Liver (tissue), 3 donors: ENCODE measurements around the gene TBC1D7.

Experiments used
- FOXA1 ChIP-seq: IDR thresholded peaks from 2 replicates; pipeline ENCODE4 v1.6.1; 2016; ENCODE audit warnings: antibody characterized with exemption
- FOXA2 ChIP-seq: IDR thresholded peaks from 2 replicates; pipeline ENCODE4 v1.6.1; 2016; ENCODE audit warnings: antibody characterized with exemption
- JUND ChIP-seq, 2 donors: IDR thresholded peaks; 2 replicates each; pipeline ENCODE4 v1.6.1; 2016; ENCODE audit warnings: antibody characterized with exemption in 2 of 2
- NR2F2 ChIP-seq: IDR thresholded peaks from 2 replicates; pipeline ENCODE4 v1.6.1; 2016; ENCODE audit warnings: antibody characterized with exemption
- RAD21 ChIP-seq, 2 donors: IDR thresholded peaks; 2 replicates each; pipeline ENCODE4 v1.6.1; 2016; ENCODE audit warnings: antibody characterized with exemption in 2 of 2, mild to moderate bottlenecking in 2 of 2
- SP1 ChIP-seq: IDR thresholded peaks from 2 replicates; pipeline ENCODE4 v1.6.1; 2018; ENCODE audit warnings: antibody characterized with exemption, mild to moderate bottlenecking
- TAF1 ChIP-seq: conservative IDR thresholded peaks from 2 replicates; pipeline ENCODE4 v1.6.1; 2016; ENCODE audit warnings: antibody characterized with exemption, mild to moderate bottlenecking
- TF ChIP-seq, protein P1 (sequence below): IDR thresholded peaks from 2 replicates; pipeline ENCODE4 v1.6.1; 2016; ENCODE audit warnings: antibody characterized with exemption
- TF ChIP-seq, protein P2 (sequence below): fragments of 150-350 bp; IDR thresholded peaks from 2 replicates; pipeline ENCODE4 v1.5.1; 2017; ENCODE audit warnings: improper control_type of control experiment, low read depth, low read length; ENCODE audit not compliant: missing input control
- TF ChIP-seq, protein P3 (sequence below): IDR thresholded peaks from 2 replicates; pipeline ENCODE4 v1.6.1; 2016; ENCODE audit warnings: antibody characterized with exemption, mild to moderate bottlenecking
- TF ChIP-seq, protein P4 (sequence below): IDR thresholded peaks from 2 replicates; pipeline ENCODE4 v1.6.1; 2016; ENCODE audit warnings: antibody characterized with exemption
- donor health status: healthy.
- donor health status: healthy.

DNA sequence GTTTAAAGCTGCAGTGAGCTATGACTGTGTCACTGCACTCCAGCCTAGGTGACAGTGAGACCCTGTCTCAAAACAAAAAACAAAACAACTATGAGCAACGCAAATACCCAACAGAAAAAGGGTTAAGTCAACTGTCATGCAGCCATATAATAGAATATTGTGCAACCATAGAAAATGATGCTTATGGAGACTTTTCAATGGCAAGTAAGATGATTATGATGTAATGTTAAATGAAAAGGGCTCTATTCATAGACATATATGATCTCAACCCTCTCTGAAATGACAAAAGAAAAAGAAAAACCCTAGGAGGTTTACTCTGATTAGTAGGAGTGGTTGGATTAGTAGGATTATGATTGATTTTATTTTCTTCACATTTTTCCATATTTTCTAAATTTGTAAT is 41.3 kb upstream of the TBC1D7 start:
- TF ChIP-seq TAF1, result no peak
- TF ChIP-seq, protein P1, sequence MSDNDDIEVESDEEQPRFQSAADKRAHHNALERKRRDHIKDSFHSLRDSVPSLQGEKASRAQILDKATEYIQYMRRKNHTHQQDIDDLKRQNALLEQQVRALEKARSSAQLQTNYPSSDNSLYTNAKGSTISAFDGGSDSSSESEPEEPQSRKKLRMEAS, result no peak
- TF ChIP-seq, protein P2, sequence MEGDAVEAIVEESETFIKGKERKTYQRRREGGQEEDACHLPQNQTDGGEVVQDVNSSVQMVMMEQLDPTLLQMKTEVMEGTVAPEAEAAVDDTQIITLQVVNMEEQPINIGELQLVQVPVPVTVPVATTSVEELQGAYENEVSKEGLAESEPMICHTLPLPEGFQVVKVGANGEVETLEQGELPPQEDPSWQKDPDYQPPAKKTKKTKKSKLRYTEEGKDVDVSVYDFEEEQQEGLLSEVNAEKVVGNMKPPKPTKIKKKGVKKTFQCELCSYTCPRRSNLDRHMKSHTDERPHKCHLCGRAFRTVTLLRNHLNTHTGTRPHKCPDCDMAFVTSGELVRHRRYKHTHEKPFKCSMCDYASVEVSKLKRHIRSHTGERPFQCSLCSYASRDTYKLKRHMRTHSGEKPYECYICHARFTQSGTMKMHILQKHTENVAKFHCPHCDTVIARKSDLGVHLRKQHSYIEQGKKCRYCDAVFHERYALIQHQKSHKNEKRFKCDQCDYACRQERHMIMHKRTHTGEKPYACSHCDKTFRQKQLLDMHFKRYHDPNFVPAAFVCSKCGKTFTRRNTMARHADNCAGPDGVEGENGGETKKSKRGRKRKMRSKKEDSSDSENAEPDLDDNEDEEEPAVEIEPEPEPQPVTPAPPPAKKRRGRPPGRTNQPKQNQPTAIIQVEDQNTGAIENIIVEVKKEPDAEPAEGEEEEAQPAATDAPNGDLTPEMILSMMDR, result no peak
- no peak for TF ChIP-seq RAD21 (IDR thresholded peaks at IDR 0.05)
- no peak for TF ChIP-seq SP1
- no peak for TF ChIP-seq JUND (IDR thresholded peaks at IDR 0.05)
- TF ChIP-seq FOXA2, result no peak
- TF ChIP-seq, protein P3, sequence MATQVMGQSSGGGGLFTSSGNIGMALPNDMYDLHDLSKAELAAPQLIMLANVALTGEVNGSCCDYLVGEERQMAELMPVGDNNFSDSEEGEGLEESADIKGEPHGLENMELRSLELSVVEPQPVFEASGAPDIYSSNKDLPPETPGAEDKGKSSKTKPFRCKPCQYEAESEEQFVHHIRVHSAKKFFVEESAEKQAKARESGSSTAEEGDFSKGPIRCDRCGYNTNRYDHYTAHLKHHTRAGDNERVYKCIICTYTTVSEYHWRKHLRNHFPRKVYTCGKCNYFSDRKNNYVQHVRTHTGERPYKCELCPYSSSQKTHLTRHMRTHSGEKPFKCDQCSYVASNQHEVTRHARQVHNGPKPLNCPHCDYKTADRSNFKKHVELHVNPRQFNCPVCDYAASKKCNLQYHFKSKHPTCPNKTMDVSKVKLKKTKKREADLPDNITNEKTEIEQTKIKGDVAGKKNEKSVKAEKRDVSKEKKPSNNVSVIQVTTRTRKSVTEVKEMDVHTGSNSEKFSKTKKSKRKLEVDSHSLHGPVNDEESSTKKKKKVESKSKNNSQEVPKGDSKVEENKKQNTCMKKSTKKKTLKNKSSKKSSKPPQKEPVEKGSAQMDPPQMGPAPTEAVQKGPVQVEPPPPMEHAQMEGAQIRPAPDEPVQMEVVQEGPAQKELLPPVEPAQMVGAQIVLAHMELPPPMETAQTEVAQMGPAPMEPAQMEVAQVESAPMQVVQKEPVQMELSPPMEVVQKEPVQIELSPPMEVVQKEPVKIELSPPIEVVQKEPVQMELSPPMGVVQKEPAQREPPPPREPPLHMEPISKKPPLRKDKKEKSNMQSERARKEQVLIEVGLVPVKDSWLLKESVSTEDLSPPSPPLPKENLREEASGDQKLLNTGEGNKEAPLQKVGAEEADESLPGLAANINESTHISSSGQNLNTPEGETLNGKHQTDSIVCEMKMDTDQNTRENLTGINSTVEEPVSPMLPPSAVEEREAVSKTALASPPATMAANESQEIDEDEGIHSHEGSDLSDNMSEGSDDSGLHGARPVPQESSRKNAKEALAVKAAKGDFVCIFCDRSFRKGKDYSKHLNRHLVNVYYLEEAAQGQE, result no peak
- no peak for TF ChIP-seq FOXA1
- no peak for TF ChIP-seq NR2F2
- TF ChIP-seq, protein P4, sequence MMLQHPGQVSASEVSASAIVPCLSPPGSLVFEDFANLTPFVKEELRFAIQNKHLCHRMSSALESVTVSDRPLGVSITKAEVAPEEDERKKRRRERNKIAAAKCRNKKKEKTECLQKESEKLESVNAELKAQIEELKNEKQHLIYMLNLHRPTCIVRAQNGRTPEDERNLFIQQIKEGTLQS, result no peak
